ENCODE measurements around the gene MKRN2.

The MKRN2 gene

GRCh38 chr3:12591456-12591855 is 34.6 kb downstream of the MKRN2 start:
- Histone ChIP-seq H3K4me3 (ENCODE audit: low read depth, low read length) (no peak overlapping the region), H3K36me3 (peaks cover 11% of the 10 kb centered on the region), H3K27me3 (no peaks in the 10 kb centered on the region), H3K4me1 (no peaks in the 10 kb centered on the region), H3K9me3 (no peaks in the 10 kb centered on the region)
- TF ChIP-seq, protein P1, sequence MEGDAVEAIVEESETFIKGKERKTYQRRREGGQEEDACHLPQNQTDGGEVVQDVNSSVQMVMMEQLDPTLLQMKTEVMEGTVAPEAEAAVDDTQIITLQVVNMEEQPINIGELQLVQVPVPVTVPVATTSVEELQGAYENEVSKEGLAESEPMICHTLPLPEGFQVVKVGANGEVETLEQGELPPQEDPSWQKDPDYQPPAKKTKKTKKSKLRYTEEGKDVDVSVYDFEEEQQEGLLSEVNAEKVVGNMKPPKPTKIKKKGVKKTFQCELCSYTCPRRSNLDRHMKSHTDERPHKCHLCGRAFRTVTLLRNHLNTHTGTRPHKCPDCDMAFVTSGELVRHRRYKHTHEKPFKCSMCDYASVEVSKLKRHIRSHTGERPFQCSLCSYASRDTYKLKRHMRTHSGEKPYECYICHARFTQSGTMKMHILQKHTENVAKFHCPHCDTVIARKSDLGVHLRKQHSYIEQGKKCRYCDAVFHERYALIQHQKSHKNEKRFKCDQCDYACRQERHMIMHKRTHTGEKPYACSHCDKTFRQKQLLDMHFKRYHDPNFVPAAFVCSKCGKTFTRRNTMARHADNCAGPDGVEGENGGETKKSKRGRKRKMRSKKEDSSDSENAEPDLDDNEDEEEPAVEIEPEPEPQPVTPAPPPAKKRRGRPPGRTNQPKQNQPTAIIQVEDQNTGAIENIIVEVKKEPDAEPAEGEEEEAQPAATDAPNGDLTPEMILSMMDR (IDR thresholded peaks at IDR 0.05; ENCODE audit: low read depth, low read length): no peak
- DNase-seq: no peak

GRCh38 chr3:12591997-12592715 is 35.3 kb downstream of the MKRN2 start:
- Histone ChIP-seq H3K9me3 (no peaks in the 10 kb centered on the region), H3K4me3 (ENCODE audit: low read depth, low read length) (no peak overlapping the region), H3K4me1 (no peaks in the 10 kb centered on the region), H3K36me3 (peaks cover 11% of the 10 kb centered on the region; the same call in 1 of the 2 replicates), H3K27me3 (no peaks in the 10 kb centered on the region)
- DNase-seq: no peak
- TF ChIP-seq, protein P1 (IDR thresholded peaks at IDR 0.05; ENCODE audit: low read depth, low read length): no peak

DNA sequence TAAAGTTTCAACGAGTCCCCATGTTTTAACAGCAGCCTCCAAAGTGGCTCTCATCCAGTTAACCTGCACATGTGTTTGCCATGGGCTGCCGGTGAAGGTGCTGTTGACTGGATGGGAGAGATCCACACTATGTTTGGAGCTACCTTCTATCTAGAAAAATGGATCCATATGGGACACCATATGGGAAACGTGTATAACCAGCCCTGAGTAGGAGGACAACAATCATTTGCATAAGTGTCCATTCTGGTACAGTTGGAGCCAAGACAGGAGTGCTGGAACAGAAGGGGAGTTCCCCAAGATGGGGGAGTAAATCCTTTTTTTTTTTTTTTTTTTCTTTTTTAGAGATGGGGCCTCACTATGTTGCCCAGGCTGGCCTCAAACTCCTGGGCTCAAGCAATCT is 36.6 kb downstream of the MKRN2 start:
- peaks cover 14% of the 10 kb centered on the region for H3K36me3 ChIP-seq

DNA sequence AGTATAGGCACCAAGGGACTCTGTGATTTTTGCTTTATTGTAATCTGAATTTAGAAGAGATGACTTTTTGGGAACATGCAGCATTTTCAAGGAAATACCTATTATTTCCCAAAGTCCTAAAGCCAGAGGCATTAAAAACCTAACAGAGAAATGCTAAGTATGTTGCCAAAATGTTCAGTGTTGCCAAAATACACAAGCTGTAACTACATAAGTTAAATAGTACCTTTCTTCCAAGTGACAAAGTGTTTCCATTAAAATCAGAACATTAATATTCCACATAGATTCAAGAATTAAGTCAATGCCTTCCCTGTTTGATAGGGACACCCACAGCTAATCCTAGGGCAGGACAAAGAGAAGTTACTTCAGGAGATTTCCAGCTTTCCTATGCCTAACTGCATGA is 42.0 kb downstream of the MKRN2 start:
- no peaks in the 10 kb centered on the region for H3K9me3 ChIP-seq
- no peaks in the 10 kb centered on the region for H3K27me3 ChIP-seq
- H3K4me1 ChIP-seq: no peaks in the 10 kb centered on the region
- TF ChIP-seq, protein P1 (IDR thresholded peaks at IDR 0.05; ENCODE audit: low read depth, low read length): no peak
- DNase-seq: no peak
- H3K4me3 ChIP-seq (ENCODE audit: low read depth, low read length): no peak overlapping the region
- peaks cover 8% of the 10 kb centered on the region for H3K36me3 ChIP-seq

More for the DNA sequence above, 36.6 kb downstream of the MKRN2 start:
- DNase-seq: no peak
- no peak overlapping the region for H3K4me3 ChIP-seq (ENCODE audit: low read depth, low read length)
- TF ChIP-seq, protein P1 (IDR thresholded peaks at IDR 0.05; ENCODE audit: low read depth, low read length): no peak
- H3K27me3 ChIP-seq: no peaks in the 10 kb centered on the region
- H3K9me3 ChIP-seq: no peaks in the 10 kb centered on the region
- no peaks in the 10 kb centered on the region for H3K4me1 ChIP-seq

DNA sequence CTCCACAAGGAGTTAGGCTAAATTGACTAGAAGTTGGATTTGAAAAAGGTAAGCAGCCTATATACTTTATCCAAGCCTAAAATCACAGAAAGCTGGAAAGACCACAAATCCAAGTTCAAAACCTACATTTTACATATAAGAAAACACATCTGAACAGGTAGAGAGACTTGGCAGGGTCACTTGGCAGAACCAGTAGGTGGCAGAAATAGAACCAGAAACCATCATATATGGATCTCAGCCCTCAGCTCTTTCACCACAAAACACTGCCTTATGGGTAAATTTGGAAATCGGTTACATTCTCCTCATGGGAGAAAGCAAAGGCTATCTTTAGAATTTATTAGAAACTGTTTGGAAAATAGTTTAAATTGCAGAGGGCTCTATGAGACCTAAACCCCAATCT is 44.2 kb downstream of the MKRN2 start:
- no peaks in the 10 kb centered on the region for H3K4me1 ChIP-seq
- TF ChIP-seq, protein P1 (IDR thresholded peaks at IDR 0.05; ENCODE audit: low read depth, low read length): no peak
- no peaks in the 10 kb centered on the region for H3K9me3 ChIP-seq
- H3K27me3 ChIP-seq: no peaks in the 10 kb centered on the region
- no peak for DNase-seq
- no peak overlapping the region for H3K4me3 ChIP-seq (ENCODE audit: low read depth, low read length)
- peaks cover 8% of the 10 kb centered on the region for H3K36me3 ChIP-seq

DNA sequence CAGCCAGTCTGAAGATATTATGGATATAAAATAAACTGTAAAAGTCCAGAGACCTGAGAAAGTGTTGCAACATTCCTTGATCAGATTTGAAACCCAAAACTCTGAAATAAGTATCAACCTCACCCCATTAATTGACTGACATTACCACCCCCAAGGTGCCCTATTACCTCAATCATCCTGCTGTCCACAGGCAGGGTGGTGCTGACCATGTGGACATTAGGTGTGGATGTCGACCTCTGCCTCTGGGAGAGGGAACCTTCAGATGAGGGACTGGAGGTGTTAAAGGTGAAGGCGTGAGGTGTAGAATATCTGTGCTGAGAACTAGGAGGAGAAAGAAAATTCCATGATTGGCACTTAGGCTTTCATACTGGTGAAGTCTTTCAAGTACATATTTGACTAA is 47.1 kb downstream of the MKRN2 start:
- Histone ChIP-seq H3K4me1 (no peaks in the 10 kb centered on the region), H3K4me3 (ENCODE audit: low read depth, low read length) (no peak overlapping the region), H3K36me3 (peaks cover 5% of the 10 kb centered on the region), H3K9me3 (no peaks in the 10 kb centered on the region), H3K27me3 (no peaks in the 10 kb centered on the region)
- TF ChIP-seq, protein P1 (IDR thresholded peaks at IDR 0.05; ENCODE audit: low read depth, low read length): no peak
- DNase-seq: no peak
